ENCODE data around the gene TBXAS1.

TBXAS1 gene

DNA sequence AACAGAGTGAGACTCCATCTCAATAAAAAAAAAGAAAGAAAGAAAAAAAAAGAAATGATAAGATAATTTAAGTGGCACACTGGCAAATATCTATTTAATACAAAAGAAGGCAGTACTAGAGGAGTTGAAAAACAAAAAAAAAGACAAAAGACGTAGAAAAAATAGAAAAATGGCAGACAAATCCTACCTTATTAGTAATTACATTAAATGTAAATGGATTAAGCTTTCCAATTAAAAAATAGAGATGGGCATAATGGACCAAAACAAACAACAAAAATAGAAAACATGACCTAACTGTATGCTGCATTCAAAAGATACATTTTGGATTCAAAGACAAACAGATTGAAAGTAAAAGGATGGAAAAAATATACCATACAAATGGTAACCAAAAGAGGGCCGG lies 239.0 kb downstream of the TBXAS1 start:
- POLR2A ChIA-PET: no interaction called here
- no peak for DNase-seq (ENCODE audit: low read depth, low spot score)
- TF ChIP-seq, protein P1, sequence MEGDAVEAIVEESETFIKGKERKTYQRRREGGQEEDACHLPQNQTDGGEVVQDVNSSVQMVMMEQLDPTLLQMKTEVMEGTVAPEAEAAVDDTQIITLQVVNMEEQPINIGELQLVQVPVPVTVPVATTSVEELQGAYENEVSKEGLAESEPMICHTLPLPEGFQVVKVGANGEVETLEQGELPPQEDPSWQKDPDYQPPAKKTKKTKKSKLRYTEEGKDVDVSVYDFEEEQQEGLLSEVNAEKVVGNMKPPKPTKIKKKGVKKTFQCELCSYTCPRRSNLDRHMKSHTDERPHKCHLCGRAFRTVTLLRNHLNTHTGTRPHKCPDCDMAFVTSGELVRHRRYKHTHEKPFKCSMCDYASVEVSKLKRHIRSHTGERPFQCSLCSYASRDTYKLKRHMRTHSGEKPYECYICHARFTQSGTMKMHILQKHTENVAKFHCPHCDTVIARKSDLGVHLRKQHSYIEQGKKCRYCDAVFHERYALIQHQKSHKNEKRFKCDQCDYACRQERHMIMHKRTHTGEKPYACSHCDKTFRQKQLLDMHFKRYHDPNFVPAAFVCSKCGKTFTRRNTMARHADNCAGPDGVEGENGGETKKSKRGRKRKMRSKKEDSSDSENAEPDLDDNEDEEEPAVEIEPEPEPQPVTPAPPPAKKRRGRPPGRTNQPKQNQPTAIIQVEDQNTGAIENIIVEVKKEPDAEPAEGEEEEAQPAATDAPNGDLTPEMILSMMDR (IDR thresholded peaks at IDR 0.05; ENCODE audit: insufficient read depth, low read length, missing control alignments): no peak
- no peak overlapping the region for H3K4me3 ChIP-seq (ENCODE audit: low read depth, low read length)
- CTCF ChIA-PET: no interaction called here

DNA sequence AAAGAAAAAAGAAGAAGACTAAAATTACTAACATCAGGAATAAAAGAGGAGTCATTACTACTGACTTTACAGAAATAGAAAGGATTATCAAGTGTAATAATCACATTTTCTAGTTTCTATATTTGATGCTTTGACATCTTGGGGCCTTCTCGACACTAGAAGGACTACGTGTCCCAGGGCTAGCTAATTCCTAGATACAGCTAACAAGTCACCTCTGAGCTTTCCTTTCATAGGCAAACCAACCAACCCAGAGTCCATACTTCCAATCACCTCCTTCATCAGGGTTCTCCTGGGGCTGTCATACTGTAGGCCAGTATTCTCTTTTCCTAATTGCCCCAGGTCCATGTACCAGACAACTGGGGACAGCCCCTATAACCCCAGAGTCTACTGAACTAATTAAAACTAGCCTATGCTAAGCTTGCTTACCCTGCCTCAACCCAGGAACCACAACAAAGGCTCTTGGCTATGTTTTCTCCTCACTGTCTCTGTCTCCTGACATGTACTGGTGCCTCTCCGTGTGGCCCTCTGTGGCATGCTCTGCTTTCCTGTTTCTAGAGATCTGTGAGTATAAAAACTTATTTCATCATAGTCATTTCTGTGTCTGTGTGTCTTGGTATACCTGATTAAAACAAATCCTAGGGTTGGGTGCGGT lies 240.4 kb downstream of the TBXAS1 start:
- POLR2A ChIA-PET: no interaction called here

More for the DNA sequence above, 240.4 kb downstream of the TBXAS1 start:
- CTCF ChIA-PET: no interaction called here
- no peak for DNase-seq (ENCODE audit: low read depth, low spot score)
- H3K4me3 ChIP-seq (ENCODE audit: low read depth, low read length): no peak overlapping the region
- TF ChIP-seq, protein P1 (IDR thresholded peaks at IDR 0.05; ENCODE audit: insufficient read depth, low read length, missing control alignments): no peak
